ES-I3 (cell line): ENCODE data around the gene GADL1.

Source experiments
- H3K36me3 ChIP-seq: 2 replicates; pipeline ENCODE4 v1.6.1; 2013; ENCODE audit warnings: mild to moderate bottlenecking, low read length, control low read depth, moderate library complexity; ENCODE audit not compliant: insufficient read depth
- H3K4me1 ChIP-seq: 2 replicates; pipeline ENCODE4 v1.6.1; 2013; ENCODE audit warnings: mild to moderate bottlenecking, control low read depth, low read length; ENCODE audit not compliant: insufficient read depth
- H3K9ac ChIP-seq: 2 replicates; pipeline ENCODE4 v1.6.1; 2013; ENCODE audit warnings: low read depth, mild to moderate bottlenecking, low read length, moderate library complexity
- H3K9me3 ChIP-seq: 2 replicates; pipeline ENCODE4 v1.6.1; 2013; ENCODE audit warnings: mild to moderate bottlenecking, low read length, moderate library complexity; ENCODE audit not compliant: control insufficient read depth, insufficient read depth

The GADL1 gene

DNA sequence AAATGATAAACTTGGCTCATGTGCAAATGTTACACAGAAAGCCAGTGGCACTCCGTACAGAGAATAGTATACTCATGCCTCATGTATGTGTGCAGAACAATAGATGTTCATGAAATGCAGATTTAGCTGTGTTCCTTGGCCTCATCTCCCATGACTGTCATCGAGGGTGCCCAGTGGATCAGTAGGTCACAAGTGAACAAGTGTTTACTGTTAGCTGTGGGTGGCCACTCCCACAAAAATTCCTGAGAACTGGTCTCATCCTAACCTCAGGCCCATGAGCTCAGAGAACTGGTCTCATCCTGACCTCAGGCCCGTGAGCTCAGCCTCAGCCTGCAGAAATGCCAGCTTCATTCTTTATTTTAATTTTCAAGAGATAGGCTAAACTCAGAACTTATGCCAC is 124.1 kb downstream of the GADL1 start:
- Histone ChIP-seq H3K9me3 (no peaks in the 10 kb centered on the region), H3K9ac (no peak overlapping the region), H3K4me1 (no peaks in the 10 kb centered on the region), H3K36me3 (no peaks in the 10 kb centered on the region)

DNA sequence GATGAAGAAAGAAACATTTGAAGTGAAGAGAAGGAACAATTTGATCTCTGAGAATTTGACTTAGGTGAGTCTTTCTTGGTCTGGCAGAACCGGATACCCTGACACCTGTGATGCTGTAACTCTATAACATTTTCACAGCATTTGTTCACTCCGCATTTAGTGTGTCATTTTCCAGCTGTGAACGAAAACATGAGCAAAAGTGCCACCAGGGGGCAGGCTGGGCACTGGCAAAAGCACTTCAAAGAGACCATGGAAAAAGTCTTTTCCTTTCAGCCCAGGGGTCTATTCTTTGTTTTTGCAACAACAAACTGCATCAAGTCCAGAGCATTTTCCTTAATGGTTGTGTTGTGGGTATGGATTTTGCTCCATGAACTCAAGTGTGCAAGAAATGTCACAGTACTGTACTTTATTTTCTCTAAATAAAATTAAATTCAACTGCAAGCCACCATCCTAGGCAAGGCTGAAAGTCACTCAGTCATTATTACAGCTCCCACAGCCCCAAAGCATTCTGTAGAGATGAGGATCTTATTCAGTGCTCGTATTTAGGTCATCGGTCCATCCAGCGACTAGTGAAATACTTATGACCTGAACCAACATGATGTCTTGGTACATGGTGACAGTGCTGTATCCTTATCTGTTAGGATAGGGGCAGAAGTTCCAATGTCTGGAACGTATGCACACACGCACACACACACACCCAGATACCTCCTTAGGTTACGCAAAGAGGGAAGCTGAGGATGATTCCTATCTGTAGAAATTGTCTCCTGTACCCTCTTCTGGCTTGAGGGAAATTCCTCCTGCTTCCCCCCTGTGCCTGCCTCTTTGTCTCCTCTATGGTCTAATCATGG is 125.5 kb downstream of the GADL1 start:
- H3K9ac ChIP-seq: no peak overlapping the region
- H3K36me3 ChIP-seq: no peaks in the 10 kb centered on the region
- no peaks in the 10 kb centered on the region for H3K4me1 ChIP-seq
- H3K9me3 ChIP-seq: no peaks in the 10 kb centered on the region

DNA sequence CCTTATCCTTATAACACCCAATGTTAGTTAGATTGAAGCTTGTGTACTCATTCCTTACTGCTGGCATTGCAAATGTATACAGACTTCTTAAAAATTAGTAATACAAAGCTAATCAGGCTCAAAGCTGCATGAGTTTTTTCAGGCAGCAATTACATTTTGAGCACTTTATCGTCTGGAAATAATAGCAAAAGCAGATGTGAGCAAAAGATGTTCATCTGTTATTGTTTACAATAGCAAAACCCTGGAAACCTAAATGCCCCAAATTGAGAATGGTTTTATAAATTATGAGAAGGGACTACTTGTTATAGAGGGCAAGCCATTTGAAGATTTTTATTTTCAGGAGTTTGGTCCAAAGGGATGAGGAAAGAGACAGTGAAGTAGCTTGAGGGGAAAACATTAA is 126.4 kb downstream of the GADL1 start:
- no peak overlapping the region for H3K9ac ChIP-seq
- H3K9me3 ChIP-seq: no peaks in the 10 kb centered on the region
- H3K36me3 ChIP-seq: no peaks in the 10 kb centered on the region
- H3K4me1 ChIP-seq: no peaks in the 10 kb centered on the region

DNA sequence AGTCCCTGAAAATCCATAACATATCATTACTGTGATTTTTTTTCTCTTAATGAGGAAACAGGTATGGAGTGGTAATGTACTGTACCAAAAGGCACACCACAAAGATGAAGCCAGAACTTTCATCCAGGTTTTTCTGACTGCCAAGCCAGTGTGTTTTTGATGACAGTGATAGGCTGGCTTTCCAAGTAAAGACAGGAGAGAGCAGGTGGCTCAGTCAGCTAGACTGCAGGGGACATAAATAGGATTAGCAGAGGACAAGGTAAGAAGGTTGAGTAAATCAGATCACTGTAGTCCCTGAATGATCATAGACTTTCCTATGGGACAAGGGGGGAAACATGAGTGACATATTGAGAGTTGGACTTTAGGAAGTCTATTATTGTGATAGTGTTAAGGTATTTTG is 127.9 kb downstream of the GADL1 start:
- no peaks in the 10 kb centered on the region for H3K4me1 ChIP-seq
- H3K36me3 ChIP-seq: no peaks in the 10 kb centered on the region
- no peaks in the 10 kb centered on the region for H3K9me3 ChIP-seq
- H3K9ac ChIP-seq: no peak overlapping the region

DNA sequence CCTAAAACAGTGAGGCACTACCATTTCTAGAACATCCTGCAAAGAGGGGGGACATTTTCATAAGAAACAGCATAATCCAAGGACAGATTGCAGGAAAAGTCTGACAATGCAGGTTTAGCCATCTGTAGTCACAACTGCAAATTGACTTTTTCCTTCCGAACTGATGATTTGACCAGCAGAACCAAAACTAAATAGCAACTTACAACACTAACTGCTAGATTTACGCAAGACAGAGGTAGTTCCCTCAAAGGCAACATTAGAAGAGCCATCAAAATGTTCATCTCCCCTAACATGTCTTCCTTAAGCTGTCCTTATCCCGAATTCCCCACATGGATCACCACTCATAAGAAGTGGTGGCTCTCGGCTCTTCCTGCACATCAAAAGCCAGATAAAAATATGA is 129.6 kb downstream of the GADL1 start:
- no peaks in the 10 kb centered on the region for H3K4me1 ChIP-seq
- H3K9me3 ChIP-seq: no peaks in the 10 kb centered on the region
- H3K36me3 ChIP-seq: no peaks in the 10 kb centered on the region

DNA sequence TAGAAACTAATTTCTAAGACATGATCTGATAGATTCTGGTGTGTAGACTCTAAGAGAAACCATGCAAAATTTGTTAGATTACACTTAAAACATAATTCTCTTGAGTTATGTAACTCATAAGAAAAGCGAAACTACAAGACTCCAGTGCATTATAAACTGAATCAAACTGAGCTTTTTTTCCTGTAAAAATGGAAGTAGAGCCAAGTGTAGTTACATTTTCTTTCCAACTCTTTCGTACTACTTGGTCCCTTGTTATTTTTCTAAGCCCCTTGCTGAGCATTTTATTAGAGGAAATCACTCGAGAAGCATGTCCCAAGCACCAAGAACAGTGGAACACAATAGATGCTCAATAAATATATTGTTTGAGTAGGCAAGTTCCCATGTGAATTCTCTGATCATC is 130.2 kb downstream of the GADL1 start:
- Histone ChIP-seq H3K9me3 (no peaks in the 10 kb centered on the region), H3K9ac (no peak overlapping the region)

More for the DNA sequence above, 129.6 kb downstream of the GADL1 start:
- no peak overlapping the region for H3K9ac ChIP-seq

DNA sequence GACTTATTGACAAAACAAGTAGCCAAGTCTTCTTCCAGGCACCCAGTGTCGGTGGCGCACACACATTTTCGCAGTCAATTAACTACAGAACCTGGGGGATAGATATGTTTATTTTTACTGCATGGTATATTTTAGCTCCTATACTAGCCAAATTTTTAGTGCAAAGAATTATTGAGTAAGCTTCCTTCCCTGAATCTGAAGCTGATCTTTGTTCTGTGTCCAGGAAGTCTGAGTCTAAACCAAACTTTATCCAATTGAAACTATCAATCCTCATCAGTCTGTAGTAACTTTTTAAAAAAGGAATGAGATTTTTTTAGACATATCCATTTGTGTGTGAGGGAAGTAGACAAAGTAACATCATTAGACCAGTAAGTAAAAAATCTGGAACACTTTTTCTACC is 133.1 kb downstream of the GADL1 start:
- Histone ChIP-seq H3K36me3 (no peaks in the 10 kb centered on the region), H3K9ac (no peak overlapping the region), H3K9me3 (no peaks in the 10 kb centered on the region), H3K4me1 (no peaks in the 10 kb centered on the region)

More for the DNA sequence above, 130.2 kb downstream of the GADL1 start:
- Histone ChIP-seq H3K36me3 (no peaks in the 10 kb centered on the region), H3K4me1 (no peaks in the 10 kb centered on the region)

DNA sequence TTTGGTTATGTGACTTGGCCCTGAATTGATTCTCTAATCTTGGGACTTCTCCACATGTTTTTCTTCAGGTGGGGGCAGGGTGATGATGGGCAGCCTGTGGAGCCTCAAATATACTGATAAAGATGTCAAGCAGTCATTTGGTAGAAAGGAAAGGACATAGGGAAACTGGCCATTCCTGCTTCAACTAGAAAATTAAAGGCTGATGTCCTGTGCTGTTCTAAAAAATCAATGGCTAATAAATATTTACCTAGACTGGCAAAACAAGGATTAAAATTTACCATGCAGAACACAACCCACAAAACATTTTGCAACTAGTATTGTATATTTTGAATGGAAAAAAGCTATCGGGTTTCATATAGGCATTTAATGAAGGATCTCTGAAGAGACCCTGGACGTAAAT is 133.7 kb downstream of the GADL1 start:
- H3K36me3 ChIP-seq: no peaks in the 10 kb centered on the region
- H3K9ac ChIP-seq: no peak overlapping the region
- H3K4me1 ChIP-seq: no peaks in the 10 kb centered on the region
- no peaks in the 10 kb centered on the region for H3K9me3 ChIP-seq

DNA sequence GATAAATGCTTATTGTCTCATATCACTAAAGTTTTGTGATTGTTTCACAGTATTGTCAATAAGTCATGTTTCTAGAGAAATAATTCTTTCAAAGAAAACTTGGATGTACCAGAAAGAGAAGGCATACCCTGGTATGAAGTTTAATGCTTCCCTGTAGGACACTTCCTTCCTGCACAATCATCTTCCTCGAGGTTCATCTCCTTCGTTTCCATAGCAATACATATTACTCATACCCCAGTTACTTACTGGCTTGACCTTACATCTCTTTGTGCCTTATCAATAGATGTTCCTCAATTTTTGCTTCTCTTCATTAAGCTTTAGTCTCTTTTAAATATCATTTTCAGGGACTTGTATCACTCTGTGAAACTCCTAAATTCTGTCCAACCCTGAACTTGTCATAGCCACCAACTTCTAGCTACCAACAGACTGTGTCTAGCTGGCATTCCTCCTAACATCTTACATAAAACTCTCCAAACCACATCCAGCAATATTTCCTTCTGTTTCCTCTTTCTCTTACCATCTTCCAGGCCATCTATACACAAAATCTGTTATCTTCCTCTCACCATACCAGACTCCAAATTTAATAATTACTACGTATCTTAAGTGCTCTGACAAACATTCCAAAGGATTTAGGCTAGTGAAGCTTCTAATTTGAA is 134.3 kb downstream of the GADL1 start:
- H3K4me1 ChIP-seq: no peaks in the 10 kb centered on the region

DNA sequence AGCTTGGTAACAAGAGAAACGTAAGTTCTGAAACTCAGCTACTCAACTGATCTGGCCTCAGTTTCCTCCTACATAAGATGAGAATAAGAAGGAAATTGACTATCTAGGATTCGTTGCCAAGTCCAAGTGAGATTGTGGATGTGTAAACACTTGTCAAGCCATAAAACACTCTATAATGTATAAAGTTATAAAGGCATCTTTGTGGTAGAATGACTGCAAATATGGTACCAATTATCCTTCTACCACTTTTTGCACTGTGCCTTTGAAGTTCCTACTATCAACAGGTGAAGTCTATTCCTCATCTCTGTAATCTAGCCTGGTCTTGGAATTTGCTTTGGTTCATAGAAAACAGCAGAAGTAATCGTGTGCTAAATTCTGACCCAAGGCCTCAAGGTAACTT is 138.2 kb downstream of the GADL1 start:
- no peak overlapping the region for H3K9ac ChIP-seq
- 0 out of 2 replicates have a peak, but pooled peaks cover 5% of the 10 kb centered on the region for H3K4me1 ChIP-seq
- H3K9me3 ChIP-seq: no peaks in the 10 kb centered on the region
- no peaks in the 10 kb centered on the region for H3K36me3 ChIP-seq

More for the DNA sequence above, 134.3 kb downstream of the GADL1 start:
- no peaks in the 10 kb centered on the region for H3K9me3 ChIP-seq
- H3K36me3 ChIP-seq: no peaks in the 10 kb centered on the region
- H3K9ac ChIP-seq: no peak overlapping the region

DNA sequence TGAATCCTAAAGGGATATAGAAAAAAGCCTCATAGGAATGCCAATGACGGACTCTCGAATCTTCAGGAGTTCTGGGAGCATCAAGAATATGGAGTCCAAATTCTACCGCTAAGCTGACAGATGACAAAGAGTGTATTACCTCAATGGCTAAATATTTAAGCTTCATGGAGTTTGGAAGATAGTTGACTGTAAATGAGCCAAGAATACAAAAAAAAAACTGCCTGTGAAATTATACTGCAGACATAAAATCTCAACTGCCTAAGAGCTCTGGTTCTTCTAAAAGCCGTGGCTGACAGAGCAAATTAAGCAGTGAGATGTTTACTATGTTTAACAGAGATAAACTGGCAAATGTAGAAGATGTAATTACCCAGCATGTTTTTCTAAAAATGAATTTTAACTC is 140.0 kb downstream of the GADL1 start:
- no peak overlapping the region for H3K9ac ChIP-seq
- 0 out of 2 replicates have a peak, but pooled peaks cover 5% of the 10 kb centered on the region for H3K4me1 ChIP-seq
- no peaks in the 10 kb centered on the region for H3K36me3 ChIP-seq
- no peaks in the 10 kb centered on the region for H3K9me3 ChIP-seq

DNA sequence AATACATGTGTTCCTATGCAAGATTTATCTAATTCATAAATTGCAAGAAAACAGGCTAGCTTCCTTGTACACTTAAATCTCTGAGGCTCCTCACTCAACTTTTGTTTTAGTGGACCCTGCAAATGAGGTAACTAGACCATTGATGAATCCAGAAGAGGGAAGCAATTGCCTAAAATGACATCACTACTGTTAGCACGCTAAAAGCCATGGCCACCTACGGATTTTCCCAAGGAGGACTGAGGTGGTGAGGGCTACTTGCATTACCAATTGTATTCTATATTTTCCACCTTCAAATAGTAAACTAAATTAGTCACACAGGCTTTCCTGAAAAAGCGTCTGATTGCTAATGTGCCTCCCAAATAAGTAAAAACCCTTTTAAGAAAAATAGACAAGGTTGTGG is 140.7 kb downstream of the GADL1 start:
- H3K9ac ChIP-seq: no peak overlapping the region
- H3K9me3 ChIP-seq: no peaks in the 10 kb centered on the region
- 0 out of 2 replicates have a peak, but pooled peaks cover 5% of the 10 kb centered on the region for H3K4me1 ChIP-seq
- no peaks in the 10 kb centered on the region for H3K36me3 ChIP-seq

DNA sequence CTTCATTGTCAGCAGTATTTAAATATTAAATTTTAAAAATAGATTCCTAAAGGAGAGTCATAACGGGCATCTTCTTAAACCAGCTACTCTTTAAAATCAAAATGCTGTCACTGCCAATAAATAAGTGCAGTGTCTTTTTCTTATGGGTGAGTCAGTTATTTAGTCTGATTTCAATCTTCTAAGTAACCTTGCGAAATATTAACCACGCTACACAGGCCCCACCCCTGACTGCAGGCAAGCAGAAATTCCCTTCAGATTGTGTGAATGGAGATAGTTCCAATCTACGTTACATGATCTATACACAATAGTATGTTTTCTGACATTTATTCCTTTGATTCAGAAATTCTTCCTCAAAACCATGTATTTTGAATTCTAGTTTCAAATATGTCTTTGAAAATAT is 141.5 kb downstream of the GADL1 start:
- Histone ChIP-seq H3K36me3 (no peaks in the 10 kb centered on the region), H3K9me3 (no peaks in the 10 kb centered on the region), H3K9ac (no peak overlapping the region), H3K4me1 (0 out of 2 replicates have a peak, but pooled peaks cover 5% of the 10 kb centered on the region)

DNA sequence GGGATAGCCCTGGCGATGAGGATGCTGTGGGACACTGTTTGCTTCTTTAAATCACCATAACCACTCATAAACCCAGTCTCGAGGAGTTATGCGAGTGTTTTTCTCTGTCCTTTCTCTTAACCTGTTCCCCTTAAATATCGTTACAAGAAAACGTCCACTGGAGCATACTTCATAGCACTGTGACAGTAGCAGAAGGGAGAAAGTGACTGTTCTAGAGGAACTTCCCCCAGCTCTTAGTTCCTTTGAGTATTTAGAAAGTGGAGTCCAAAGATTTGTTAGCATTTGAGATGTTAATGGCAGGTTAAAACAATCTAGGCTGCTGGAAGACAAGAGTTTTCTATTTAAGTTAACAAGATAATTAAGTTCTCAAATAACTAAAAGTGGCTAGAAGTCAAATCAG is 142.0 kb downstream of the GADL1 start:
- H3K9ac ChIP-seq: no peak overlapping the region
- H3K9me3 ChIP-seq: no peaks in the 10 kb centered on the region
- H3K36me3 ChIP-seq: no peaks in the 10 kb centered on the region
- H3K4me1 ChIP-seq: peaks cover 9% of the 10 kb centered on the region; the same call in 1 of the 2 replicates
